Common myeloid progenitor, CD34-positive (primary cell): ENCODE measurements around the gene SCN10A.

Experiments used
- CTCF ChIA-PET: fragments of 350-600 bp; sonication (Branson Sonifier 250); formaldehyde crosslinking; loops from one replicate; lab custom pipeline; 2021; ENCODE audit warnings: antibody characterized with exemption; lab: Charles Lee
- POLR2A ChIA-PET: fragments of 350-600 bp; sonication (Branson Sonifier 250); formaldehyde crosslinking; loops from one replicate; lab custom pipeline; 2021; ENCODE audit warnings: antibody characterized with exemption; lab: Charles Lee
- DNase-seq, 3 donors: peaks; one replicate each; pipeline versions ENCODE4 v3.0.0 to v3.0.0-alpha.2; 2013
- H3K27ac ChIP-seq, 2 experiments: 1 replicate in 1 of 2; 2 replicates in 1 of 2; pipeline ENCODE4 v1.7.0; 2013; ENCODE audit warnings: inconsistent platforms in 2 of 2, low read length in 2 of 2, mild to moderate bottlenecking in 2 of 2, low read depth in 1 of 2, moderate library complexity in 1 of 2; ENCODE audit not compliant: severe bottlenecking in 2 of 2, insufficient read depth in 1 of 2, poor library complexity in 1 of 2
- H3K27me3 ChIP-seq, 5 experiments: replicated peaks in 2 of 5; 1 replicate in 3 of 5; 2 replicates in 2 of 5; pipeline versions ENCODE4 v1.6.1 to v1.7.0; 2013; ENCODE audit warnings: low read length in 4 of 5, mild to moderate bottlenecking in 2 of 5, moderate library complexity in 2 of 5, inconsistent platforms in 1 of 5; ENCODE audit not compliant: insufficient read depth in 5 of 5, control insufficient read depth in 4 of 5
- H3K36me3 ChIP-seq, 4 experiments: 1 replicate in 2 of 4; 2 replicates in 2 of 4; pipeline versions ENCODE4 v1.6.1 to v1.7.0; 2013; ENCODE audit warnings: low read length in 3 of 4, control low read depth in 1 of 4, mild to moderate bottlenecking in 1 of 4; ENCODE audit not compliant: control insufficient read depth in 4 of 4, insufficient read depth in 4 of 4
- H3K4me1 ChIP-seq, 4 experiments: 1 replicate in 3 of 4; 2 replicates in 1 of 4; pipeline versions ENCODE4 v1.6.1 to v1.7.1; 2013; ENCODE audit warnings: low read length in 3 of 4, mild to moderate bottlenecking in 3 of 4, control low read depth in 1 of 4, inconsistent platforms in 1 of 4, moderate library complexity in 1 of 4; ENCODE audit not compliant: control insufficient read depth in 4 of 4, insufficient read depth in 4 of 4; ENCODE audit errors: control extremely low read depth in 1 of 4
- H3K4me3 ChIP-seq, 7 experiments: 1 replicate in 4 of 7; 2 replicates in 3 of 7; pipeline versions ENCODE4 v1.5.1 to v1.7.0; 2013; ENCODE audit warnings: mild to moderate bottlenecking in 7 of 7, low read length in 6 of 7, moderate library complexity in 6 of 7, inconsistent platforms in 2 of 7, low read depth in 2 of 7, control low read depth in 1 of 7; ENCODE audit not compliant: insufficient read depth in 4 of 7, control insufficient read depth in 1 of 7; ENCODE audit errors: extremely low read depth in 1 of 7
- H3K9me3 ChIP-seq, 5 experiments: 1 replicate in 4 of 5; 2 replicates in 1 of 5; pipeline versions ENCODE4 v1.6.1 to v1.7.1; 2013; ENCODE audit warnings: low read length in 4 of 5, mild to moderate bottlenecking in 2 of 5, inconsistent platforms in 1 of 5, low read depth in 1 of 5, moderate library complexity in 1 of 5; ENCODE audit not compliant: control insufficient read depth in 4 of 5, insufficient read depth in 2 of 5; ENCODE audit errors: control extremely low read depth in 1 of 5
- WGBS: methylation state at CpG from one replicate; pipeline ENCODE4 v1.1.5; 2013; ENCODE audit not compliant: insufficient coverage; 5-methylcytosine and 5-hydroxymethylcytosine counted together

SCN10A gene

DNA sequence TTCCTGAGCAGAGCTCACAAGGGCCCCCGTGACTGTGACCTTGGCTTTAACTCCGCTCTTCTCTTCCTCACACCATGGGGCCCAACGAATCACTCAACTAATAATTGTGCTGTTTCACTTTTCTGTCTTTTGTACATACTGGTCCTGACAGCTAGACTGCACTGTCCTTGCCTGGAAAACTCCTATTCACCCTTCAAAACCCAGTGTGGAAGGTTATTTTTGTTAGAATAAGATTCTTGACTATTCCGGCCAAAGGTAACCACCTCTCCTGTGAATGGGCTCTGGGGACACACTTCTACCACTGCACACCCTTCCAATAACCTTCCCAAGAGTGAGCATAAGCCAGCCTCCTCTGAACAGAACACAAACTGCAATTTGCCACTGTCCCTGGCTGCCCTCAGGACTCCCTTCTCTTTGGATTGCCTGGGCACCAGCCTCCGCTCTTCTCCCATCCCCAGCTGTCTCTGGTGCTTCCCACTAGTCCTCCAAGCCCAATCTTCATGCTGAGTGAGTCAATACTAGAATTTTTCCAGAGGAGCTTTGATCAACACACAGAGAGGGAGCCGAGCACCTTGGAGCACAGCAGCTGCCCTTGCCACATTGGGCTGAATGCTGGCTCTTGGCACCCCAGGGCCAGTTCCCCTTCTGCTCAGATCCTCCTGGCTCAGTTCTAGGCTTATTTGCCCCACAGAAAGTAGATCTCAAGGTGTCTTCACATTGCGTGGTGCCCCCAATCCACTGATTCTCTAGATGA, 168.6 kb downstream of the SCN10A start:
- Histone ChIP-seq H3K36me3 (no peaks in the 10 kb centered on the region), H3K27me3 (peaks cover 4 to 44% (median 32%) of the 10 kb centered on the region in 5 experiments), H3K9me3 (no peaks in the 10 kb centered on the region), H3K4me3 (no peak overlapping the region), H3K4me1 (peaks cover 0 to 19% (median 16%) of the 10 kb centered on the region in 4 experiments), H3K27ac (no peak overlapping the region)
- no peak for DNase-seq
- WGBS, result 94% methylated on average over 3 of the region's 7 CpGs
- ChIA-PET POLR2A (no interaction called here), CTCF (interaction anchor here (0.6 to 4.3 kb wide), 18 partner anchors 8 to 383 kb away, joined by 3 to 38 read pairs (median 4); no protein-coding TSS in a partner anchor)
